Psoas muscle (tissue), 8 donors: ENCODE measurements around the gene KIF21B. TPM values are rescaled to one million over a fixed set of nuclear protein-coding genes. Genes with fewer than 3 reads are reported as not detected.

ENCODE experiments used
- ATAC-seq, 4 donors: fragments of 200-7000 bp; cut with Tn5 transposase; one replicate each; pipeline ENCODE4 v1.9.1; 2020; ENCODE audit warnings: moderate library complexity in 3 of 4, mild to moderate bottlenecking in 2 of 4
- DNase-seq, 2 donors: peaks; one replicate each; pipeline ENCODE4 v3.0.0-alpha.2; 2020
- H3K27ac ChIP-seq: fragments of 200-600 bp; one replicate; pipeline ENCODE4 v1.8.0; 2022
- H3K27me3 ChIP-seq, 3 donors: fragments of 200-600 bp in 1 of 3; one replicate each; pipeline versions ENCODE4 v1.6.1 to v1.8.0; 2013 to 2022; ENCODE audit warnings: low read length in 2 of 3, mild to moderate bottlenecking in 2 of 3, moderate library complexity in 1 of 3; ENCODE audit not compliant: insufficient read depth in 3 of 3
- H3K36me3 ChIP-seq, 2 donors: fragments of 200-600 bp in 1 of 2; one replicate each; pipeline versions ENCODE4 v1.6.1 to v1.8.0; 2013 to 2022; ENCODE audit warnings: low read depth in 1 of 2, mild to moderate bottlenecking in 1 of 2, moderate library complexity in 1 of 2; ENCODE audit not compliant: insufficient read depth in 1 of 2
- H3K4me1 ChIP-seq: fragments of 200-600 bp; one replicate; pipeline ENCODE4 v1.8.0; 2022
- H3K4me3 ChIP-seq: fragments of 200-600 bp; one replicate; pipeline ENCODE4 v1.8.0; 2022; ENCODE audit warnings: mild to moderate bottlenecking
- H3K9me3 ChIP-seq: fragments of 200-600 bp; one replicate; pipeline ENCODE4 v1.8.0; 2022
- CTCF ChIP-seq: fragments of 200-600 bp; IDR thresholded peaks from one replicate; pipeline ENCODE4 v1.8.0; 2022; ENCODE audit warnings: antibody characterized with exemption
- WGBS, 3 donors: extraction: QIAGEN DNeasy Blood & Tissue Kit; methylation state at CpG; one replicate each; pipeline versions ENCODE4 v1.1.6 to v1.1.7; 2013; 5-methylcytosine and 5-hydroxymethylcytosine counted together
- intact Hi-C, 2 donors: fragments of 100-400 bp; cut with DNase I; formaldehyde crosslinking; loops; one replicate each; pipeline versions ENCODE4 v1.11.0 to v1.14.2; 2022
- polyA plus RNA-seq, 3 donors: library from polyadenylated mRNA; stranded (reverse); fragments of 200-250 nt; gene quantifications; one replicate each; pipeline ENCODE4 v1.2.3, GENCODE V29; 2013
- total RNA-seq, 4 donors: library from RNA; stranded (reverse); fragmentation: NEBNext Ultra II Directional in 2 of 4; extraction: Animal tissue kit (Norgen Biotek cat#: 25700) in 2 of 4; gene quantifications; one replicate each; pipeline versions ENCODE4 v1.2.1 to v1.2.4, GENCODE V29; 2021 to 2023
- donor health status: healthy with polysubstance abuse.
- donor health status: DM: no; HTN: no; CAD: no; lungs with moderate emphysema.
- donor health status: Bipolar disorder and iron deficiency.
- donor health status: healthy.
- donor health status: DM: yes; HTN: yes; CAD: no.
- donor health status: DM: no; HTN: no; CAD: no.
- donor health status: DM: no; HTN: no; CAD: no.
- donor health status: DM: yes; HTN: yes; CAD: no.

Gene KIF21B
- total and polyA plus RNA-seq, 7 donors: 0.04 to 0.81 (median 0.20) TPM

- H3K9me3 ChIP-seq: no peaks in the 10 kb centered on the region
- no peaks in the 10 kb centered on the region for H3K27me3 ChIP-seq
- no peak overlapping the region for H3K4me3 ChIP-seq
- H3K27ac ChIP-seq: no peak overlapping the region
- ATAC-seq: no peak
- WGBS, 3 donors: 95% methylated on average over 25 of the region's 25 CpGs
- no peaks in the 10 kb centered on the region for H3K4me1 ChIP-seq
- intact Hi-C loops: no loop called here
- DNase-seq: no peak
- H3K36me3 ChIP-seq: no peaks in the 10 kb centered on the region
- no peak for TF ChIP-seq CTCF
Measured at GRCh38 chr1:201000391-201000790, 23.1 kb downstream of the KIF21B start.

GRCh38 chr1:200999667-201000066 lies 23.8 kb downstream of the KIF21B start:
- Histone ChIP-seq H3K4me1 (no peaks in the 10 kb centered on the region), H3K36me3 (no peaks in the 10 kb centered on the region), H3K27me3 (no peaks in the 10 kb centered on the region), H3K27ac (no peak overlapping the region), H3K4me3 (no peak overlapping the region), H3K9me3 (no peaks in the 10 kb centered on the region)
- 85 to 93% (median 85%) methylated on average over 12 to 14 of the region's 14 CpGs for WGBS, 3 donors
- TF ChIP-seq CTCF: no peak
- DNase-seq (no peak), ATAC-seq (no peak)
- intact Hi-C loops: no loop called here

- Histone ChIP-seq H3K4me3 (no peak overlapping the region), H3K27me3 (no peaks in the 10 kb centered on the region), H3K9me3 (no peaks in the 10 kb centered on the region), H3K27ac (no peak overlapping the region), H3K4me1 (no peaks in the 10 kb centered on the region), H3K36me3 (no peaks in the 10 kb centered on the region)
- ATAC-seq: no peak
- no peak for TF ChIP-seq CTCF
- intact Hi-C loops: no loop called here
- DNase-seq: no peak
- 88 to 91% (median 89%) methylated on average over 16 of the region's 16 CpGs for WGBS, 3 donors
Measured at GRCh38 chr1:200998323-200998722, 25.2 kb downstream of the KIF21B start.

- Histone ChIP-seq H3K36me3 (no peaks in the 10 kb centered on the region), H3K4me3 (no peak overlapping the region), H3K9me3 (no peaks in the 10 kb centered on the region), H3K4me1 (no peaks in the 10 kb centered on the region), H3K27me3 (no peaks in the 10 kb centered on the region), H3K27ac (no peak overlapping the region)
- no peak for TF ChIP-seq CTCF
- no peak for ATAC-seq
- WGBS, 3 donors: 67 to 77% (median 70%) methylated on average over 4 of the region's 4 CpGs
- intact Hi-C loops: no loop called here
- no peak for DNase-seq
Measured at GRCh38 chr1:200992382-200993048, 31.0 kb downstream of the KIF21B start.

- H3K4me3 ChIP-seq: no peak overlapping the region
- intact Hi-C loops: no loop called here
- 75 to 87% (median 81%) methylated on average over 10 of the region's 10 CpGs for WGBS, 3 donors
- no peaks in the 10 kb centered on the region for H3K4me1 ChIP-seq
- ATAC-seq (no peak), DNase-seq (no peak)
- no peaks in the 10 kb centered on the region for H3K36me3 ChIP-seq
- no peaks in the 10 kb centered on the region for H3K9me3 ChIP-seq
- TF ChIP-seq CTCF: no peak
- H3K27ac ChIP-seq: no peak overlapping the region
- no peaks in the 10 kb centered on the region for H3K27me3 ChIP-seq
Measured at GRCh38 chr1:200991097-200991614, 32.4 kb downstream of the KIF21B start.
